Measurements from ENCODE around the gene EME2.

- TF ChIP-seq CTCF (IDR thresholded peaks at IDR 0.05) (no peak), EP300 (IDR thresholded peaks at IDR 0.05) (no peak)
Observed at GRCh38 chr16:1820946-1821290, 48.3 kb downstream of the EME2 start.
